GM19438 (cell line): ENCODE measurements around the gene GPATCH2L.

ENCODE experiments used
- ATAC-seq: cut with Tn5 transposase; IDR thresholded peaks from one replicate; pipeline ENCODE4 v1.9.1; 2021; ENCODE audit warnings: low read depth; ENCODE audit not compliant: unreplicated experiment

The GPATCH2L gene

DNA sequence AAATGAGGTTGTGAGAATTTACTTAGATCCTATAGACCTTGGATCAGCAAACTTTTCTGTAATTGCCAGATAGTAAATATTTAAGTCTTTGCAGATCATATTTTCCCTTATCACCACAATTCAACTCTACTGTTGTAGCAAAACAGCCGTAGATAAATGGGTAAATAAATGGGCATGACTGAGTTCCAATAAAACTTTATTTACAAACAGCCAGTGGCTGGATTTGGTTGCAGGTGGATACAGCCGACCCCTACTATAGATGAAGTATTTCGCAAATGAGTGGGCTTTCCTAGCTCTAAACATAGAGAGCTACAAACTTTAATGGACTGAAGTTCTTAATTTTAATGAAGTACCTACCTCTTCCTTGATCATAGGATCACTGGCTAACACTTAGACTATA lies 100.7 kb downstream of the GPATCH2L start:
- ATAC-seq = no peak

DNA sequence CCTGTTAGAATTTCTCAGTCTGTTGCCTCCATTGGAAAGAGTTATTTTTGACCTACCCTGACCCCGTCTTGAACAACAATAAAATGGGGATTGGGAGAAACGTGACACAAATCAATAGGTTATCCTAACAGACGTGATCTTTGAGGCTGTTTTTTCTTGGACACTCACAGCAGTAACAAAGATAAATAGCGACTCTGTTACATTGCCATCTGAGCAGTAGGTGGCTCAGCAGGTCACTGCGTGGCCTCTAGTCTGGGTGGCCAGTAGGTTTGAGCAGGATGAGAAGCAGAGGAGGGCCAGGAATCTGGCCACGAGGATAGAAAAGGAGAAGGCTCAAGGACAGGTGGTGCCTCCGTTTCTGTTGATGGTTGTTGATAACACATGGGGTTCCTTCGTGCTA lies 101.4 kb downstream of the GPATCH2L start:
- ATAC-seq = no peak

DNA sequence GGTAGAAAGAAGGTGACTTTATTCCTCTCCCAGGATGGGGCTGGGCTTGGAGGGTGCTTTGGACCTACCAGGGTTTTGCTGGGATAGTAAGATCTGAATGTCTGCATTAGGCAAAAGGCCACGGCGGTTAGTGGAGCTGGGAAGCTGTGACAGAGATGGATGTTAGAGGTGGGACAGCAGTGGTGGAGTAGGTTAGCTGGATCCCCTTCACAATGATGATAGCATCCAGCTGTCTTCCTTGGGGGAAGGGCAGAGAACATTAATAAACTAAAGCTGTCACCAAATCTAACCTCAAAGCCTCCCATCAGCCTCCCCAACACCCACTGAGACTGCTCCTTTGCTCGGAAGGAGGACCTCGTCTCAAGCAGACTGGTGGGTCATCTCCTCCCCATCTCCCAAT lies 104.8 kb downstream of the GPATCH2L start:
- ATAC-seq = no peak

DNA sequence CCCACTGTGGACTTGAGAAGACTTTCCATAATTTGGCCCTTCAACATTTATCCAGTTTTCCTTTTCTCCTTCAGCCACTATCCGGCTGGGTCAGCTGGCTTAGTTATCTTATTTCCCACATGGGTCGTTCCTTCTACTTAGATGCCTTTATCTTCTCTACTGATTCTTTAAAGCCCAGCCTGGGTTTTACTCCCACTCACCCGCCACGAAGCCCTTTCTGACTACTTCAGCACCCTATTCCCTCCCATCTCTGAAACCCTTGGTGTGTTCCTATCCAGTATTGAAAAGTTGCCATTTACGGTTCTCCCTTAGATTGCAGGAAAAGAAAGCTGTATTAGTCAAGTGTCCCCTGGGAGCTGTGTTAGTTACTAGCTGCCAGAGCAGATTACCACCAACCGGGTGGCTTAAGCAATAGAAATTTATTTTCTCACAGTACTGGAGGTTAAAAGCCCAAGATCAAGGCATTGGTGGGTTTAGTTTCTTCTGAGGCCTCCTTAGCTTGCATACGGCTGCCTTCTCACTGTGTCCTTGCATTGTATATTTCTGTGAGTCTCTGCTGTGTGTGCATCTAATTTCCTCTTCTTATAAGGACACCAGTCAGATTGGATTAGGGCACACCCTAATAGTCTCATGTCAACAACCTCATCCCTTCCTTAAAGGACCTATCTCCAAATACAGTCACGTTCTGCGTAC lies 105.5 kb downstream of the GPATCH2L start:
- ATAC-seq = no peak

DNA sequence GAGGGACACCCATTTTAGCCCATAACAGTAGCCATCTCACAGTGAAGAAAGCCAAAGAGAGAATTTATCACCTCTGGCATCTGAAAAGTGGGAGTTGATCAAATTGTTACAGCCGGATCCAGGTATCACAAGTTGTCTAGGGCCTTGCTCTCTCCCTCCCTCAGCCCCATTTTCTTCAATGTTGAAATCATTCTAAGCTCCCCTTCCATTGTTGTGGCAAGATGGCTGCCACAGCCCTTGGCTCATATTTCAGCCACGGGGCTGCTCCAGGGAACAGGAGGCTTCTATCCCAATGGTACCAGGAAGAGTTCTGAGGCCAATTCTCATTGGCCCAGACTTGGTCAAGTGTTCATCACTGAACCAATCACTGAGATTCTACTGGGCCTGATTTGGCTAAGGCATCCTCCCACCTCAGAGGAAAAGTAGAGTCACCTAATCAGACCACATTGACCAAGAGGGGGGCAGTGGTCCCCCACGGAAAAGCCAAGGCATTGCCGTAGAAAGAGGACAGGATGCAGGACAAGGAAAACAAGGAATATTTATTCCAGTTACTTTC lies 106.2 kb downstream of the GPATCH2L start:
- ATAC-seq = no peak

DNA sequence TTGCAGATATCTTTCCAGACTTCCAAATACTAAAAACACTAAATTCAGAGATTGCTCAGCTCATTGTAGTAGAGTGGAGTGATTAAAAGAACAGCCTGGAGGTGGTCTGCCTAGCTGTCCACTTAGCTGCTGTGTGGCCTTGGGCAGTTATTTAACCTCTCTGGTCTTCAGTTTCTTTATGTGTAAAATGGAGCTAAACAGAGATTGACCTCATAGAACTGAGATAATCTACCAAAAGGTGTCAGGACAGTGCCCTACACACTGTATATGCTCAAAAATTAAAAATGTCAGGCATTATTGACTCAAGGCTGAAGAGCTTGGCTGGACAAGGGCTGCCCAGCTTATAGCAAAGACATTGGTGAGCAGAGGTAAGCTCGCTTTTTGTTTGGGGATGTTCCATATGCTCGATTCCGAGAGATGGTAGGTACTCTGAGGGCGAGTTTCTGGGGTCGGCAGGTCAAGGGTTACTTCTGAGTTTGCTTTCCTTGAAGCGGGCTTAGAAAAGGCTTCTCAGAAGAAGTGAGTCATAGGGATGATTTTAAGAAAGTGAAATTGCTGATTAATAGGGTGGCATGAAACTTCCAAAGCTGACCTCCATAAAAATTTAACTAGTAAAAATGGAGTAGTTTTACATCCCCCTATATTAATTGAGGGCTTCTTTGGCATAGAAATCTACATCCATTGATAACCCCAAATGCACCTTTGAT lies 107.5 kb downstream of the GPATCH2L start:
- ATAC-seq = no peak

DNA sequence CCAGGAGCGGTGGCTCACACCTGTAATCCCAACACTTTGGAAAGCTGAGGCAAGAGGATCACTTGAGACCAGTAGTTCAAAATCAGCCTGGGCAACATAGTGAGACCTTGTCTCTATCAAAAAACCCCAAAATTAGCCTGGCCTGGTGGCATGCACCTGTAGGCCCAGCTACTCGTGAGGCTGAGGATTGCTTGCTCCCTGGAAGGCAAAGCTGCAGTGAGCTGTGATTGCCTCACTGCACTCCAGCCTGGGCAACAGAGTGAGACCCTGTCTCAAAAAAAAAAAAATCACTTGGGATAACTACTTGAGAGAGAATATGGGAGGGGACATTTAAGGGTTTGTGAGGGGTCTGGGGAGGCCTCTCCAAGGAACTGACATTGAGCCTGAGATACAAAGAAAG lies 109.0 kb downstream of the GPATCH2L start:
- no peak for ATAC-seq

DNA sequence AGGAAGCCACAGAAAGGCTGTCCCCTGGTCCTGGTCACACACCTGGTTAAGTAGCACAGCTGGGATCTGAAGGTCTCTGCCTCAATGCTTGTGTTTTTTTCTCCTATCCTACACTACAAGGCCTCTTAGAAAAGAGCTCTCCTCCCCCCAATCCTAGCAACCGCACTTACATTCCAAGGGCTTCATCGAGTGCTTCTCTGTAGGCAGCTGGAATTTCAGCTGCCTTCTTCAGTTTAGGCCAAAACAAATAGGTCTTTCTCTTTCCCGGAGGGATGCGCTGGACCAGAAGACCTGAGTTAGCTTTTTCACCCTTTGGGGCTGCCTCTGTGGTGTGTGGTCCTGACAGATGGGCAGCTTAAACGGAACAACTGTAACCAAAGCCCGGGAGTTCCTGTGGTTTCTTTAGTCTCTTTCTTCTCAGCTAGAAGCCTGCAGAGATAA lies 109.7 kb downstream of the GPATCH2L start:
- no peak for ATAC-seq

DNA sequence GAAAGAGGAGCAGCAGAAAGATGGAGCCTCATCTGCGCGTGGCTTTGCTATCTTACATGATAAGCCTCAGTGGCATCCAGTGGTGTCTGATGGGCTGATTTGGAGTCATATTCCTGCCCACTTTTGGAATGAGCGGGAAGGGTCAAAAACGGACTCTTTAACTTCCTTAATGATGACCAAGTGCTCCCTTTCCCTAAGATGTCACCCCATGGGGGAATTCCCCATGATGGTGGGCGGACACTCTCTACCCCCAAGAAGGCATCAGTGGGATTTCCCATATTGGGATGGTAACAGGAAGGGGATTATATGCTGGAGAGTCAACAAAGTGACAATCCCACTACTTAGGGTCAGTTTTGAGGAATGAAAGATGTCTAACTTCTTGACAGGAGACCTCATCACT lies 110.9 kb downstream of the GPATCH2L start:
- ATAC-seq = no peak
